IMR-90 (cell line): ENCODE results near the gene MET. TPM values are rescaled to one million over a fixed set of nuclear protein-coding genes. Genes with fewer than 3 reads are reported as not detected.

Source experiments
- ATAC-seq: fragments of 200-7000 bp; cut with Tn5 transposase; 2 replicates; pipeline ENCODE4 v1.9.1; 2020; ENCODE audit warnings: low read depth, mild to moderate bottlenecking, moderate library complexity
- BruUV-seq: library from RNA; stranded (reverse); fragments of 400-500 nt; replicated peaks from 2 replicates; lab custom pipeline; 2021; lab: Mats Ljungman, UMichigan
- CTCF ChIA-PET: fragments of 300-600 bp; formaldehyde crosslinking; extraction: SDS; loops from one replicate; lab custom pipeline; 2021; ENCODE audit warnings: antibody characterized with exemption; lab: Yijun Ruan, JAX
- POLR2A ChIA-PET: fragments of 300-600 bp; sonication (Branson Sonifier 250); formaldehyde crosslinking; loops from one replicate; lab custom pipeline; 2022; ENCODE audit warnings: antibody characterized with exemption; ENCODE audit not compliant: unreplicated experiment; lab: Charles Lee
- DNase-seq: peaks from one replicate; pipeline ENCODE4 v3.0.0; 2013
- H2AFZ ChIP-seq: replicated peaks from 2 replicates; pipeline ENCODE3; 2013; ENCODE audit warnings: low read length, mild to moderate bottlenecking; ENCODE audit not compliant: poor library complexity
- H2AK5ac ChIP-seq: 2 replicates; pipeline ENCODE4 v1.6.1; 2013; ENCODE audit warnings: low read depth, low read length, inconsistent platforms
- H2AK9ac ChIP-seq: replicated peaks from 2 replicates; pipeline ENCODE3; 2013; ENCODE audit warnings: mild to moderate bottlenecking, low read depth, low read length, moderate library complexity; ENCODE audit not compliant: poor library complexity
- H2BK120ac ChIP-seq: 2 replicates; pipeline ENCODE4 v1.6.1; 2013; ENCODE audit warnings: low read depth, low read length, inconsistent platforms
- H2BK15ac ChIP-seq: 3 replicates; pipeline ENCODE4 v1.6.1; 2013; ENCODE audit warnings: low read depth, low read length, inconsistent platforms
- H2BK20ac ChIP-seq: 2 replicates; pipeline ENCODE4 v1.6.1; 2013; ENCODE audit warnings: low read depth, mild to moderate bottlenecking, inconsistent platforms, low read length, moderate library complexity
- H2BK5ac ChIP-seq: 2 replicates; pipeline ENCODE4 v1.6.1; 2013; ENCODE audit warnings: mild to moderate bottlenecking, low read depth, low read length, inconsistent platforms; ENCODE audit not compliant: poor library complexity, severe bottlenecking
- H3K14ac ChIP-seq: replicated peaks from 2 replicates; pipeline ENCODE4 v1.6.1; 2013; ENCODE audit warnings: low read depth, low read length, inconsistent platforms
- H3K18ac ChIP-seq: 2 replicates; pipeline ENCODE4 v1.6.1; 2013; ENCODE audit warnings: low read depth, low read length, control low read depth
- H3K23ac ChIP-seq: 2 replicates; pipeline ENCODE4 v1.6.1; 2013; ENCODE audit warnings: low read depth, low read length, inconsistent platforms
- H3K27ac ChIP-seq: 2 replicates; pipeline ENCODE4 v1.5.1; 2013; ENCODE audit warnings: mild to moderate bottlenecking, control low read depth, low read length; ENCODE audit not compliant: insufficient read depth
- H3K27me3 ChIP-seq: 2 replicates; pipeline ENCODE4 v1.6.1; 2013; ENCODE audit warnings: low read length; ENCODE audit not compliant: control insufficient read depth, insufficient read depth
- H3K36me3 ChIP-seq: 2 replicates; pipeline ENCODE4 v1.6.1; 2013; ENCODE audit warnings: low read length, mixed read lengths; ENCODE audit not compliant: control insufficient read depth, insufficient read depth
- H3K4ac ChIP-seq: 2 replicates; pipeline ENCODE4 v1.6.1; 2013; ENCODE audit warnings: low read depth, low read length, inconsistent platforms
- H3K4me1 ChIP-seq: 2 replicates; pipeline ENCODE4 v1.6.1; 2013; ENCODE audit warnings: low read length, mixed read lengths; ENCODE audit not compliant: control insufficient read depth, insufficient read depth
- H3K4me2 ChIP-seq: 2 replicates; pipeline ENCODE4 v1.6.1; 2013; ENCODE audit warnings: low read depth, mild to moderate bottlenecking, control low read depth, low read length, moderate library complexity
- H3K4me3 ChIP-seq: 2 replicates; pipeline ENCODE4 v1.5.1; 2013; ENCODE audit warnings: low read depth, mild to moderate bottlenecking, control low read depth, low read length, moderate library complexity; ENCODE audit not compliant: insufficient read depth
- H3K56ac ChIP-seq: 2 replicates; pipeline ENCODE4 v1.6.1; 2013; ENCODE audit warnings: low read length, inconsistent platforms; ENCODE audit not compliant: insufficient read depth; ENCODE audit errors: extremely low read depth
- H3K79me1 ChIP-seq, 2 experiments: 2 replicates each; pipeline ENCODE4 v1.6.1; 2013; ENCODE audit warnings: low read length in 2 of 2, inconsistent platforms in 1 of 2, low read depth in 1 of 2
- H3K9ac ChIP-seq: 2 replicates; pipeline ENCODE4 v1.6.1; 2013; ENCODE audit warnings: low read depth, low read length, control low read depth
- H3K9me1 ChIP-seq: 2 replicates; pipeline ENCODE4 v1.6.1; 2013; ENCODE audit warnings: low read length, inconsistent platforms; ENCODE audit not compliant: insufficient read depth
- H3K9me3 ChIP-seq: 2 replicates; pipeline ENCODE4 v1.6.1; 2013; ENCODE audit warnings: low read length; ENCODE audit not compliant: control insufficient read depth, insufficient read depth
- H4K20me1 ChIP-seq: 2 replicates; pipeline ENCODE4 v1.6.1; 2013; ENCODE audit warnings: low read length, inconsistent platforms; ENCODE audit not compliant: insufficient read depth
- H4K5ac ChIP-seq: 2 replicates; pipeline ENCODE4 v1.6.1; 2013; ENCODE audit warnings: mild to moderate bottlenecking, low read depth, low read length, control low read depth
- H4K8ac ChIP-seq, 2 experiments: 2 replicates each; pipeline ENCODE4 v1.6.1; 2013; ENCODE audit warnings: low read depth in 2 of 2, low read length in 2 of 2, control low read depth in 1 of 2, inconsistent platforms in 1 of 2
- H4K91ac ChIP-seq: 2 replicates; pipeline ENCODE4 v1.6.1; 2013; ENCODE audit warnings: low read depth, low read length, inconsistent platforms; ENCODE audit not compliant: insufficient read depth
- BHLHE40 ChIP-seq: fragments of 150-350 bp; IDR thresholded peaks from 2 replicates; pipeline ENCODE4 v1.6.1; 2016; ENCODE audit warnings: mild to moderate bottlenecking, low read depth, low read length
- CEBPB ChIP-seq: IDR thresholded peaks from 2 replicates; pipeline ENCODE4 v1.6.1; 2012; ENCODE audit warnings: low read depth, low read length, improper control_type of control experiment
- CHD1 ChIP-seq: IDR thresholded peaks from 2 replicates; pipeline ENCODE4 v1.6.1; 2012; ENCODE audit warnings: low read depth, low read length, improper control_type of control experiment
- CTCF ChIP-seq: conservative IDR thresholded peaks from 2 replicates; pipeline ENCODE4 v1.5.1; 2012; ENCODE audit warnings: mild to moderate bottlenecking, low read depth, low read length, improper control_type of control experiment
- FOS ChIP-seq: fragments of 150-350 bp; IDR thresholded peaks from 2 replicates; pipeline ENCODE4 v1.6.1; 2016; ENCODE audit warnings: low read depth, low read length
- MAZ ChIP-seq: IDR thresholded peaks from 2 replicates; pipeline ENCODE4 v1.6.1; 2012; ENCODE audit warnings: low read depth, mild to moderate bottlenecking, low read length, improper control_type of control experiment, moderate library complexity, borderline replicate concordance
- MXI1 ChIP-seq: IDR thresholded peaks from 2 replicates; pipeline ENCODE4 v1.6.1; 2012; ENCODE audit warnings: low read depth, mild to moderate bottlenecking, low read length, moderate library complexity, borderline replicate concordance
- RAD21 ChIP-seq: IDR thresholded peaks from 2 replicates; pipeline ENCODE4 v1.6.1; 2012; ENCODE audit warnings: low read length, improper control_type of control experiment
- RCOR1 ChIP-seq: IDR thresholded peaks from 2 replicates; pipeline ENCODE4 v1.6.1; 2012; ENCODE audit warnings: mild to moderate bottlenecking, low read length, improper control_type of control experiment; ENCODE audit not compliant: insufficient replicate concordance
- RFX5 ChIP-seq: IDR thresholded peaks from 2 replicates; pipeline ENCODE4 v1.8.0; 2012; ENCODE audit warnings: low read depth, mild to moderate bottlenecking, low read length, moderate library complexity
- SMC3 ChIP-seq: fragments of 150-350 bp; IDR thresholded peaks from 2 replicates; pipeline ENCODE4 v1.6.1; 2016; ENCODE audit warnings: low read depth, mild to moderate bottlenecking, antibody characterized with exemption, low read length, moderate library complexity
- USF2 ChIP-seq: fragments of 150-350 bp; IDR thresholded peaks from 2 replicates; pipeline ENCODE4 v1.6.1; 2017; ENCODE audit warnings: mild to moderate bottlenecking, antibody characterized with exemption, low read length, low read depth
- WGBS, 2 experiments: methylation state at CpG; one replicate each; pipeline versions ENCODE4 v1.1.5 to v1.1.7; 2013; ENCODE audit warnings: missing lambda C conversion rate in 2 of 2; ENCODE audit not compliant: insufficient read length in 1 of 2; ENCODE audit errors: extremely low coverage in 2 of 2; 5-methylcytosine and 5-hydroxymethylcytosine counted together
- dilution Hi-C: fragments of 300-500 bp; cut with HindIII; formaldehyde crosslinking; loops from one replicate; pipeline ENCODE4 v1.14.3; 2018; ENCODE audit warnings: low sequenced_read_pairs; ENCODE audit not compliant: unreplicated experiment
- in situ Hi-C: fragments of 300-500 bp; cut with MboI; formaldehyde crosslinking; loops from 3 replicates; pipeline ENCODE4 v1.14.3; 2019; ENCODE audit warnings: low sequenced_read_pairs, inconsistent platforms, mixed read lengths
- intact Hi-C: fragments of 100-400 bp; cut with micrococcal nuclease; formaldehyde crosslinking; loops from 2 replicates; pipeline ENCODE4 v1.10.0; 2022
- polyA plus RNA-seq, 3 experiments: library from polyadenylated mRNA; depleted of rRNA; stranded (reverse); fragments of >200 nt; gene quantifications; 2 replicates each; pipeline ENCODE4 v1.2.3, GENCODE V29; 2012; ENCODE audit warnings: low replicate concordance in 1 of 3
- total RNA-seq: library from RNA; depleted of rRNA; stranded (reverse); fragments of >200 nt; gene quantifications from 2 replicates; pipeline ENCODE4 v1.2.3, GENCODE V29; 2012

Gene MET
- total and polyA plus RNA-seq, 2 of the 4 experiments (the other 2 are of a cell fraction): 15.0 to 84.6 TPM

DNA sequence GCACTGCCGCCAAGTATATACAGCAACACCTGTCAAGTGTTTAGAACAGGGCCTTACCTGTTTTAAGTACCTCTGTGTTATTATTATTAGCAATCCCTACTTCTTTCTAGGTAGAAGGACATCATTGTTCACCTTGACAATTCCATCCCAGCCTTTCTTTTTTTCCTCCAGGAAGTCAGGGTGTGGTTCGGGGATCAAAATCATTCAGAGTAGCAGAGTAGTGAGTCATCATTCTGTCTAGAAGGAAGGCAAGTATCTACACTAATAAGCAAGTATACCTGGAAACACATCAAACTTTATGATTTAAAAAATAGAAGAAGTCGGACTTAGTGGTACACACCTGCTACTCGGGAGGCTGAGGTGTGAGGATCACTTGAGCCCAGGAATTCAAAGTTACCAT, 164.9 kb downstream of the MET start:
- no peaks in the 10 kb centered on the region for H3K79me1 ChIP-seq
- H2BK15ac ChIP-seq: no peak overlapping the region
- H3K4me2 ChIP-seq: no peak overlapping the region
- 0 out of 2 replicates have a peak, but pooled peaks cover 2% of the 10 kb centered on the region for H3K4me1 ChIP-seq
- no peak overlapping the region for H3K56ac ChIP-seq
- intact Hi-C loops (no loop called here), in situ Hi-C loops (no loop called here), dilution Hi-C loops (no loop called here)
- H3K9me1 ChIP-seq: no peaks in the 10 kb centered on the region
- no peak for TF ChIP-seq USF2
- no peak for TF ChIP-seq CHD1
- no peak for TF ChIP-seq RCOR1
- TF ChIP-seq RFX5: no peak
- TF ChIP-seq CEBPB: no peak
- TF ChIP-seq SMC3: no peak
- TF ChIP-seq MAZ: no peak
- TF ChIP-seq FOS: no peak
- TF ChIP-seq CTCF: no peak
- TF ChIP-seq MXI1: no peak
- TF ChIP-seq RAD21: no peak
- no peak for TF ChIP-seq BHLHE40
- no peaks in the 10 kb centered on the region for H4K20me1 ChIP-seq
- H3K9ac ChIP-seq: no peak overlapping the region
- no peak overlapping the region for H4K5ac ChIP-seq
- H3K9me3 ChIP-seq: no peaks in the 10 kb centered on the region
- CTCF ChIA-PET: no interaction called here
- no peak overlapping the region for H2BK20ac ChIP-seq
- H3K4me3 ChIP-seq: no peak overlapping the region
- ATAC-seq (no peak), DNase-seq (no peak)
- H4K91ac ChIP-seq: no peak overlapping the region
- POLR2A ChIA-PET: no interaction called here
- no peaks in the 10 kb centered on the region for H3K36me3 ChIP-seq
- H2AK9ac ChIP-seq: no peak overlapping the region
- peaks cover 4% of the 10 kb centered on the region for H3K27me3 ChIP-seq
- WGBS, 2 experiments: no CpG with 5 or more reads among the region's 4 CpGs
- no peak overlapping the region for H3K23ac ChIP-seq
- H2AFZ ChIP-seq: no peak overlapping the region
- no TSS peak for BruUV-seq
- no peak overlapping the region for H3K14ac ChIP-seq
- no peak overlapping the region for H2BK5ac ChIP-seq
- no peak overlapping the region for H2AK5ac ChIP-seq
- H3K18ac ChIP-seq: no peak overlapping the region
- H3K4ac ChIP-seq: no peak overlapping the region
- H3K27ac ChIP-seq: no peak overlapping the region
- H2BK120ac ChIP-seq: no peak overlapping the region
- H4K8ac ChIP-seq: no peak overlapping the region
